Measurements from ENCODE around the gene FAM219A.
A peak's percentile ranks its signal among the peaks of the same experiment; 100 is the strongest.

FAM219A gene

GRCh38 chr9:34400686-34401602 lies 57.4 kb downstream of the FAM219A start:
- DNase-seq (ENCODE audit: low read depth): no peak

- DNase-seq (ENCODE audit: low read depth): no peak
Observed at GRCh38 chr9:34400275-34400674, 58.1 kb downstream of the FAM219A start.

- no peak for DNase-seq (ENCODE audit: low read depth)
Observed at GRCh38 chr9:34399729-34400128, 58.6 kb downstream of the FAM219A start.

- DNase-seq (ENCODE audit: low read depth): no peak
Observed at GRCh38 chr9:34398875-34399274, 59.5 kb downstream of the FAM219A start.

- DNase-seq (ENCODE audit: low read depth): no peak
Observed at GRCh38 chr9:34396276-34397214, 61.8 kb downstream of the FAM219A start.

GRCh38 chr9:34392511-34392910 lies 65.9 kb downstream of the FAM219A start:
- no peak for DNase-seq (ENCODE audit: low read depth)

- no peak for DNase-seq (ENCODE audit: low read depth)
Observed at GRCh38 chr9:34387239-34387638, 71.1 kb downstream of the FAM219A start.

- no peak for DNase-seq (ENCODE audit: low read depth)
Observed at GRCh38 chr9:34386656-34387055, 71.7 kb downstream of the FAM219A start.

- DNase-seq (ENCODE audit: low read depth): no peak
Observed at GRCh38 chr9:34385561-34386230, 72.7 kb downstream of the FAM219A start.

- DNase-seq (ENCODE audit: low read depth): no peak
Observed at GRCh38 chr9:34384368-34385165, 73.8 kb downstream of the FAM219A start.

- no peak for DNase-seq (ENCODE audit: low read depth)
Observed at GRCh38 chr9:34383904-34384303, 74.5 kb downstream of the FAM219A start.

GRCh38 chr9:34382879-34383278 lies 75.5 kb downstream of the FAM219A start:
- no peak for DNase-seq (ENCODE audit: low read depth)

GRCh38 chr9:34382054-34382453 lies 76.3 kb downstream of the FAM219A start:
- no peak for DNase-seq (ENCODE audit: low read depth)

GRCh38 chr9:34381323-34381722 lies 77.0 kb downstream of the FAM219A start:
- DNase-seq (ENCODE audit: low read depth): no peak

- no peak for DNase-seq (ENCODE audit: low read depth)
Observed at GRCh38 chr9:34380511-34381315, 77.7 kb downstream of the FAM219A start.

GRCh38 chr9:34380034-34380510 lies 78.3 kb downstream of the FAM219A start:
- DNase-seq (ENCODE audit: low read depth): no peak

GRCh38 chr9:34379334-34380033 lies 78.9 kb downstream of the FAM219A start:
- peak; percentile 38 for DNase-seq (ENCODE audit: low read depth)

GRCh38 chr9:34378376-34379060 lies 79.9 kb downstream of the FAM219A start:
- DNase-seq (ENCODE audit: low read depth): no peak

- DNase-seq (ENCODE audit: low read depth): no peak
Observed at GRCh38 chr9:34377404-34377746, 81.0 kb downstream of the FAM219A start.

Measured in non-pigmented ciliary epithelial cell (primary cell).